NCI-H748 (cell line): ENCODE measurements around the gene SPATA17.

Experiments used
- DNase-seq: peaks from one replicate; lab custom pipeline; 2025; ENCODE audit not compliant: unreplicated experiment; lab: John Stamatoyannopoulos, UW

The SPATA17 gene

GRCh38 chr1:217910791-217911320, 279.7 kb downstream of the SPATA17 start:
- no peak for DNase-seq

GRCh38 chr1:217911908-217912307, 280.8 kb downstream of the SPATA17 start:
- DNase-seq: no peak

- DNase-seq: no peak
These were observed 286.2 kb downstream of the SPATA17 start for GRCh38 chr1:217917281-217917887.

GRCh38 chr1:217919683-217920388, 288.7 kb downstream of the SPATA17 start:
- no peak for DNase-seq
